NCI-H1930 (cell line): ENCODE measurements around the gene ATF7.
A peak's percentile ranks its signal among the peaks of the same experiment; 100 is the strongest.

Source experiments
- DNase-seq, 2 experiments: peaks; one replicate each; lab custom pipeline; 2025; lab: John Stamatoyannopoulos, UW

The ATF7 gene

GRCh38 chr12:53530920-53531319, 95.3 kb downstream of the ATF7 start:
- no peak for DNase-seq

- DNase-seq, result no peak
Measured at GRCh38 chr12:53530061-53530460, 96.1 kb downstream of the ATF7 start.

GRCh38 chr12:53524476-53524875, 101.7 kb downstream of the ATF7 start:
- no peak for DNase-seq

- DNase-seq, result no peak
Measured at GRCh38 chr12:53523131-53523530, 103.1 kb downstream of the ATF7 start.

GRCh38 chr12:53518381-53518780, 107.8 kb downstream of the ATF7 start:
- no peak for DNase-seq

- no peak for DNase-seq
Measured at GRCh38 chr12:53516758-53517455, 109.3 kb downstream of the ATF7 start.

GRCh38 chr12:53515291-53515680, 110.9 kb downstream of the ATF7 start:
- no peak for DNase-seq

GRCh38 chr12:53514628-53515290, 111.4 kb downstream of the ATF7 start:
- DNase-seq, result no peak

- DNase-seq, result no peak
Measured at GRCh38 chr12:53513712-53514410, 112.3 kb downstream of the ATF7 start.

GRCh38 chr12:53510181-53510812, 115.9 kb downstream of the ATF7 start:
- no peak for DNase-seq

- DNase-seq, result peak; percentile 63 to 64
Measured at GRCh38 chr12:53508534-53509170, 117.5 kb downstream of the ATF7 start.

- no peak for DNase-seq
Measured at GRCh38 chr12:53507603-53507885, 118.6 kb downstream of the ATF7 start.

- DNase-seq, result no peak
Measured at GRCh38 chr12:53506881-53507602, 119.1 kb downstream of the ATF7 start, which contains the start of gene NPFF. Gene NPFF, minus strand, starts transcription at chr12:53507484. Its CDS starts 10 bp downstream, at chr12:53507474.

GRCh38 chr12:53506450-53506785, 119.8 kb downstream of the ATF7 start:
- DNase-seq, result no peak

GRCh38 chr12:53505555-53506449, 120.4 kb downstream of the ATF7 start:
- DNase-seq, result no peak

- no peak for DNase-seq
Measured at GRCh38 chr12:53505086-53505485, 121.1 kb downstream of the ATF7 start.

- DNase-seq, result no peak
Measured at GRCh38 chr12:53504004-53504920, 121.9 kb downstream of the ATF7 start.

GRCh38 chr12:53502983-53503728, 123.0 kb downstream of the ATF7 start:
- no peak for DNase-seq

- no peak for DNase-seq
Measured at GRCh38 chr12:53502331-53502730, 123.9 kb downstream of the ATF7 start.
